ENCODE data around the gene ATAD2B.

GRCh38 chr2:23772684-23773083 is 154.2 kb downstream of the ATAD2B start:
- no peak for TF ChIP-seq KDM4A (IDR thresholded peaks at IDR 0.05; ENCODE audit: low read depth, low read length, severe bottlenecking)
- TF ChIP-seq EZH2 (IDR thresholded peaks at IDR 0.05; ENCODE audit: low read depth, low read length, severe bottlenecking), result no peak
- TF ChIP-seq POLR2A (IDR thresholded peaks at IDR 0.05; ENCODE audit: control extremely low read depth in 1 of 2, low read depth in 2 of 2, low read length in 2 of 2), result no peak
- TF ChIP-seq SIX5 (IDR thresholded peaks at IDR 0.05; ENCODE audit: low read depth, low read length), result no peak
- no peak for TF ChIP-seq POLR2AphosphoS5 (IDR thresholded peaks at IDR 0.05; ENCODE audit: low read depth, low read length)
- no peak for TF ChIP-seq CTCF (IDR thresholded peaks at IDR 0.05; ENCODE audit: control extremely low read depth in 1 of 3, insufficient read depth in 1 of 3, low read depth in 1 of 3, low read length in 3 of 3)
- TF ChIP-seq HDAC2 (IDR thresholded peaks at IDR 0.05; ENCODE audit: borderline replicate concordance in 1 of 2, low read depth in 2 of 2, low read length in 2 of 2), result no peak

Data from H1 (cell line).